ENCODE measurements around the gene RAD1.

Gene RAD1

DNA sequence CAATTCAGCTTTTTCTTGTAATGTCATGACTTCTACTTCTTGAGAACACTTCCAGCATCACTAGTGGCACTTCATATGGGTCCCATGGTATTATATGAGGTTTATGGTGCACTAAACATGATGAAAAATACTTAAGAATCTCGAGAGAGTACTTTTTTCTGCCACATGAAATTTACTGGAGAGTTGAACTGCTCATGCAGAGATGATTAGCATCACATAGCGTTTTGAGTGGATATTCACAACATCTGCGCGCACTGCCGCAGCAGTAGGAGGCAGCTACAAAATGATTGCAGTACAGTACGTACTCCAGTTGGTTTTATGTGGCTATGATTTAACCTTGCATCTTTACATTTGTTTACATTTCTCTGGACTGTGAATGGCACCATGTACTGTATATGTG is 14.7 kb downstream of the RAD1 start:
- DNase-seq (ENCODE audit: extremely low spot score) = no peak
- CTCF ChIA-PET = interaction anchor here (0.8 to 2.1 kb wide), 2 partner anchors 376 to 414 kb away, joined by 4 to 5 read pairs; no protein-coding TSS in a partner anchor
- POLR2A ChIA-PET = interaction anchor here (5.2 kb wide), 1 partner anchor 14 kb away, joined by 32 read pairs; the partner anchor contains the start of genes BRIX1 and RAD1
- TF ChIP-seq BHLHE40 (IDR thresholded peaks at IDR 0.05; ENCODE audit: borderline replicate concordance) (no peak), NFRKB (IDR thresholded peaks at IDR 0.05) (no peak), CTBP1 (IDR thresholded peaks at IDR 0.05; ENCODE audit: borderline replicate concordance) (no peak), PKNOX1 (IDR thresholded peaks at IDR 0.05) (no peak), ARNT (IDR thresholded peaks at IDR 0.05) (no peak), FOXM1 (IDR thresholded peaks at IDR 0.05; ENCODE audit: borderline replicate concordance) (no peak), TARDBP (IDR thresholded peaks at IDR 0.05) (no peak), HDGF (IDR thresholded peaks at IDR 0.05; ENCODE audit: borderline replicate concordance) (no peak), FOXA1 (IDR thresholded peaks at IDR 0.05) (no peak), SUZ12 (IDR thresholded peaks at IDR 0.05) (no peak)

DNA sequence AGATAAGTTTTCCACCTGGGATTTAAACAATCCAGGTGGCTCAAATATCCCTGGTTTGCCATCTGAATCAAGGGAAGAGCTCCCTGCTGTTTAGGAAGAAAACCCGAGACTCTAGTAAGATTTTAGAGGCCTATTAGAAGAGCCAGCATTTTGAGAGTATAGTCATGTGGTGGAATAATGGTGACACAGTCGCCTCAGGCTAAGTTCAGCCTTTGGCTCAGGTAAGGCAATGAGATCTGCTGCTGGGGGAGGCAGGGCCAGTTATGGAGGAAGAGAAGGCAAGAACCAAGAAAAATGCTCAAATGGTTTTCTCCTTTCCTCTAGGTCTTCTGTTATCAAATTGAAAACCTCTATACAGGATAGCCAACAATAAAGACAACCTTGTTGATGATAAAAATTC is 16.2 kb downstream of the RAD1 start:
- TF ChIP-seq SP1 (IDR thresholded peaks at IDR 0.05) (no peak), L3MBTL2 (conservative IDR thresholded peaks at IDR 0.05) (no peak), TARDBP (IDR thresholded peaks at IDR 0.05) (no peak), NFRKB (IDR thresholded peaks at IDR 0.05) (no peak), LEF1 (IDR thresholded peaks at IDR 0.05; ENCODE audit: borderline replicate concordance) (no peak), FOXM1 (IDR thresholded peaks at IDR 0.05; ENCODE audit: borderline replicate concordance) (no peak), BHLHE40 (IDR thresholded peaks at IDR 0.05; ENCODE audit: borderline replicate concordance) (no peak), FOXA1 (IDR thresholded peaks at IDR 0.05) (no peak), ELF4 (IDR thresholded peaks at IDR 0.05) (no peak), CTBP1 (IDR thresholded peaks at IDR 0.05; ENCODE audit: borderline replicate concordance) (no peak), HDGF (IDR thresholded peaks at IDR 0.05; ENCODE audit: borderline replicate concordance) (no peak), PKNOX1 (IDR thresholded peaks at IDR 0.05) (no peak), SUZ12 (IDR thresholded peaks at IDR 0.05) (no peak), FOXK2 (IDR thresholded peaks at IDR 0.05) (no peak)
- DNase-seq (ENCODE audit: extremely low spot score) = no peak
- ChIA-PET CTCF (interaction anchor here (0.6 to 4.3 kb wide), 9 partner anchors 17 to 423 kb away, joined by 3 to 32 read pairs (median 4); partner anchors contain the start of gene BRIX1), POLR2A (no interaction called here)

DNA sequence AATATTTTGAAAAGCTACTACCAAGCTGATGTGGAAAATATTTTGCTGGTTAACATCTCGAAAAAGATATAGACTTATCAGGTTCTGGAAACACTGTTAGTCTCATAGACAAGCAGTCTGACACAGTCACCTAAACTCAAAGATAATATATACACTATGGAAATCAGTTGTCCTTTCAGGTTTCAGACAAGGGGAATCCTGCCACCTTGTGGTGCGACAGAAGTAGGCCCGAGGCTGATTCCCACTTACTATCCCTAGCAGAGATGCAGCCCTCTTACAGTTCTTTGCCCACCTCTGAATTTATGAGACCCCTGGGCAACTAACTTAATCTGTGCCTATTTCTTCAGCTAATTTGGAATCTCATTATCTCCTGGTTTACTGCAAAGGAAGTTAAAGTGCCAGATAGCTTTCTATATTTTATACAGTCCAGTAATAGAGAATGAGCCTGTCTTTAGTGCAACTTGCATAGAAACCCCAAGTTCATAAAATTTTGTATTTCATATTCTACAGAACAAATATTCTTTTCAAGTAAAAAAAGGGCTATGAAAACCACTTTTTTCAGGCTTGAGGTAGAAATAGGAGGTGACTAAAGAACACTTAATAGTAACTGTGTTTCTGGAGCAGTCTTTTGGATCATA is 16.9 kb downstream of the RAD1 start:
- ChIA-PET CTCF (interaction anchor here (0.6 to 4.3 kb wide), 14 partner anchors 8 to 422 kb away, joined by 3 to 32 read pairs (median 4); partner anchors contain the start of gene BRIX1), POLR2A (interaction anchor here (0.9 kb wide), 1 partner anchor 17 kb away, joined by 4 read pairs; the partner anchor contains the start of genes BRIX1 and RAD1)
- TF ChIP-seq HDGF (IDR thresholded peaks at IDR 0.05; ENCODE audit: borderline replicate concordance) (no peak), ZNF384 (IDR thresholded peaks at IDR 0.05) (no peak), SUZ12 (IDR thresholded peaks at IDR 0.05) (no peak), ELF4 (IDR thresholded peaks at IDR 0.05) (no peak), TARDBP (IDR thresholded peaks at IDR 0.05) (no peak), FOXA1 (IDR thresholded peaks at IDR 0.05) (no peak)
- DNase-seq (ENCODE audit: extremely low spot score) = peak; percentile 67

DNA sequence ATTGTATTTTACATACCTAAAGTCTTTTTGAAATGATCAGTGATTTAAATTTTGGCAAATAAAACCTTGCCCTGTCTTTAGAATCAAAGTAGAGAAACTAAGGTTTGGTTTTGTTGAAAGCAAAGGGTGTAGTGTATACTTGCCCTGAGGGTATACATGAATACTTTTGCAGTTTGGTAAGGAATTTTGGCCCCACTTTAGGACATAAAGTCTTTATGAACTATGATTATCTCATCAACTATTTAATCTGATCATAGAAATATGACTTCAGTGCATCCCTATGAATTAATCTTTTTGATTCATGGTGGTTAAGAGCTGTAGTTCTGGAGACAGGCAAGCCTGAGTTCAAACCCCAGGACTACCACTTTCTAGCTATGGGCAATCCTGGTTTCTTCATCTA is 17.7 kb downstream of the RAD1 start:
- DNase-seq (ENCODE audit: extremely low spot score) = no peak
- ChIA-PET POLR2A (no interaction called here), CTCF (interaction anchor here (0.7 to 4.3 kb wide), 11 partner anchors 9 to 422 kb away, joined by 3 to 32 read pairs (median 4); partner anchors contain the start of gene BRIX1)
- no peak for TF ChIP-seq ZNF384 (IDR thresholded peaks at IDR 0.05)
- TF ChIP-seq FOXM1 (IDR thresholded peaks at IDR 0.05; ENCODE audit: borderline replicate concordance) = no peak
- no peak for TF ChIP-seq SP1 (IDR thresholded peaks at IDR 0.05)
- TF ChIP-seq ELF4 (IDR thresholded peaks at IDR 0.05) = no peak
- TF ChIP-seq PKNOX1 (IDR thresholded peaks at IDR 0.05) = no peak
- TF ChIP-seq BHLHE40 (IDR thresholded peaks at IDR 0.05; ENCODE audit: borderline replicate concordance) = no peak
- no peak for TF ChIP-seq FOXA1 (IDR thresholded peaks at IDR 0.05)
- no peak for TF ChIP-seq HDGF (IDR thresholded peaks at IDR 0.05; ENCODE audit: borderline replicate concordance)
- TF ChIP-seq SUZ12 (IDR thresholded peaks at IDR 0.05) = no peak
- no peak for TF ChIP-seq NFRKB (IDR thresholded peaks at IDR 0.05)
- no peak for TF ChIP-seq ARNT (IDR thresholded peaks at IDR 0.05)
- TF ChIP-seq CTBP1 (IDR thresholded peaks at IDR 0.05; ENCODE audit: borderline replicate concordance) = no peak

DNA sequence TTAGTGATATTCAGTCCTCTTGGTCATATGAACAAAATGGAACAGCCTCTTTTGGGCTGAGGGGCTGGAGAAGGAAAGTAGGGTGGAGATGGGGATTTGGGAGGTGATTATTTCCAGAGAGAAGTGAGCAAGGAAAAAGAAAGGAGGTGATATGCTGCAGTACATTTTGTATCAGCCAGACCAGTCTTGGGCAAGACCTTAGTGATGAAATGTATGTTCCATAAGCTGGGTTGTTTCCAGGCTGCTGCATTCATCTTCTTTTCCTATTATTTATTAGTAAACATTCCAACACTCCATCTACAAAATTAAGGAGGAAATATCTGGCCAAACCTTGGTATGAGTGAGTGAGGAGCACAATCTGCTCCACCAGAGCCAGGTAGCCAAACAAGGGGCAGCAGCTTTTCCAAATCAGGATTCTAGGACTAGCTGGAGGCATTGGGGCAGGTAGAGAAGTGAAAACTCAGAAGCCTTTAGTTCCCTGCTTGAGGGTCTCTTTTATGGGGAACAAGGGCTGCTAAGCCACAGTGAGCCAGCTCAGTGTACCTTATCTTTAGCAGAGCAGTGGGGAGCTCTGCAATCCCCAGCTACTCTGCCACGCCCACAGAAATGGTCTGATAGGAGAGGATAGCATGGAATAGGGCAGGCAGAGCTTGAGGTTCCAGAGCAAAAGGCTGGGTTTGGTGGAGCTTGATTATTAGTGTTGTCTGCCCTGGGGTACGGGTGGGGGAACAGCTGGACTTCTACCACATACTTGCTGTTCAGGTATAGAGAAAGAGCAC is 19.5 kb downstream of the RAD1 start:
- no peak for DNase-seq (ENCODE audit: extremely low spot score)
- TF ChIP-seq FOXA1 (IDR thresholded peaks at IDR 0.05) = no peak
- TF ChIP-seq ZNF384 (IDR thresholded peaks at IDR 0.05) = no peak
- TF ChIP-seq SP1 (IDR thresholded peaks at IDR 0.05) = no peak
- no peak for TF ChIP-seq CTBP1 (IDR thresholded peaks at IDR 0.05; ENCODE audit: borderline replicate concordance)
- no peak for TF ChIP-seq FOXK2 (IDR thresholded peaks at IDR 0.05)
- no peak for TF ChIP-seq FOXM1 (IDR thresholded peaks at IDR 0.05; ENCODE audit: borderline replicate concordance)
- no peak for TF ChIP-seq LEF1 (IDR thresholded peaks at IDR 0.05; ENCODE audit: borderline replicate concordance)
- no peak for TF ChIP-seq TARDBP (IDR thresholded peaks at IDR 0.05)
- no peak for TF ChIP-seq PKNOX1 (IDR thresholded peaks at IDR 0.05)
- no peak for TF ChIP-seq BHLHE40 (IDR thresholded peaks at IDR 0.05; ENCODE audit: borderline replicate concordance)
- no peak for TF ChIP-seq SUZ12 (IDR thresholded peaks at IDR 0.05)
- TF ChIP-seq ELF4 (IDR thresholded peaks at IDR 0.05) = no peak
- ChIA-PET POLR2A (interaction anchor here (0.9 to 1.4 kb wide), 2 partner anchors 19 to 57 kb away, joined by 4 to 6 read pairs; partner anchors contain the start of genes BRIX1, RAD1 and TTC23L), CTCF (interaction anchor here (4.3 kb wide), 1 partner anchor 372 kb away, joined by 32 read pairs; no protein-coding TSS in a partner anchor)

Data from HEK293T (cell line).